Measurements from ENCODE around the gene L1CAM. TPM values are rescaled to one million over a fixed set of nuclear protein-coding genes. Genes with fewer than 3 reads are reported as not detected.

Gene L1CAM
- total RNA-seq, 2 donors from 2014 or later = 6.3 to 7.0 TPM

DNA sequence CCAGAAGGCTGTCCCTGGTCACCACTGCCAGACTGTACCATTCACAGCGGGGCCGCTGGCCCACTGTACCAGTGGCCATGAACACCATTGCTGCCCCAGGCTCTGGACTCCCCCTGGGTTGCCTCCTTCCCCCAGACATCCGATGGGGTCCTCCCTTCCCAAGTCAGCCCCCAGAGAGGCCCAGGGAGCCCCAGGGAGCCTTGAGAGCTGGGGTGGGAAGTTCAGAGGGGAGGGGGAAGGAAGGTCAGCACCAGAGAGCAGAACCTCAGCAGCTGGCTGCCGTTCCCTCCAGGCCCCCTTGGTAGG, 40.5 kb upstream of the L1CAM start:
- H3K4me3 ChIP-seq = peak overlapping the region in 1 of 2 donors; percentile 64
- H3K9me3 ChIP-seq = no peaks in the 10 kb centered on the region
- peaks cover 19% of the 10 kb centered on the region for H3K36me3 ChIP-seq
- H3K4me1 ChIP-seq = peaks cover 0 to 57% of the 10 kb centered on the region in 2 donors
- peak overlapping the region; percentile 90 for H3K27ac ChIP-seq
- no peak for DNase-seq (ENCODE audit: low spot score)
- TF ChIP-seq, protein P1, sequence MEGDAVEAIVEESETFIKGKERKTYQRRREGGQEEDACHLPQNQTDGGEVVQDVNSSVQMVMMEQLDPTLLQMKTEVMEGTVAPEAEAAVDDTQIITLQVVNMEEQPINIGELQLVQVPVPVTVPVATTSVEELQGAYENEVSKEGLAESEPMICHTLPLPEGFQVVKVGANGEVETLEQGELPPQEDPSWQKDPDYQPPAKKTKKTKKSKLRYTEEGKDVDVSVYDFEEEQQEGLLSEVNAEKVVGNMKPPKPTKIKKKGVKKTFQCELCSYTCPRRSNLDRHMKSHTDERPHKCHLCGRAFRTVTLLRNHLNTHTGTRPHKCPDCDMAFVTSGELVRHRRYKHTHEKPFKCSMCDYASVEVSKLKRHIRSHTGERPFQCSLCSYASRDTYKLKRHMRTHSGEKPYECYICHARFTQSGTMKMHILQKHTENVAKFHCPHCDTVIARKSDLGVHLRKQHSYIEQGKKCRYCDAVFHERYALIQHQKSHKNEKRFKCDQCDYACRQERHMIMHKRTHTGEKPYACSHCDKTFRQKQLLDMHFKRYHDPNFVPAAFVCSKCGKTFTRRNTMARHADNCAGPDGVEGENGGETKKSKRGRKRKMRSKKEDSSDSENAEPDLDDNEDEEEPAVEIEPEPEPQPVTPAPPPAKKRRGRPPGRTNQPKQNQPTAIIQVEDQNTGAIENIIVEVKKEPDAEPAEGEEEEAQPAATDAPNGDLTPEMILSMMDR (IDR thresholded peaks at IDR 0.05) = no peak
- H3K27me3 ChIP-seq = no peaks in the 10 kb centered on the region

DNA sequence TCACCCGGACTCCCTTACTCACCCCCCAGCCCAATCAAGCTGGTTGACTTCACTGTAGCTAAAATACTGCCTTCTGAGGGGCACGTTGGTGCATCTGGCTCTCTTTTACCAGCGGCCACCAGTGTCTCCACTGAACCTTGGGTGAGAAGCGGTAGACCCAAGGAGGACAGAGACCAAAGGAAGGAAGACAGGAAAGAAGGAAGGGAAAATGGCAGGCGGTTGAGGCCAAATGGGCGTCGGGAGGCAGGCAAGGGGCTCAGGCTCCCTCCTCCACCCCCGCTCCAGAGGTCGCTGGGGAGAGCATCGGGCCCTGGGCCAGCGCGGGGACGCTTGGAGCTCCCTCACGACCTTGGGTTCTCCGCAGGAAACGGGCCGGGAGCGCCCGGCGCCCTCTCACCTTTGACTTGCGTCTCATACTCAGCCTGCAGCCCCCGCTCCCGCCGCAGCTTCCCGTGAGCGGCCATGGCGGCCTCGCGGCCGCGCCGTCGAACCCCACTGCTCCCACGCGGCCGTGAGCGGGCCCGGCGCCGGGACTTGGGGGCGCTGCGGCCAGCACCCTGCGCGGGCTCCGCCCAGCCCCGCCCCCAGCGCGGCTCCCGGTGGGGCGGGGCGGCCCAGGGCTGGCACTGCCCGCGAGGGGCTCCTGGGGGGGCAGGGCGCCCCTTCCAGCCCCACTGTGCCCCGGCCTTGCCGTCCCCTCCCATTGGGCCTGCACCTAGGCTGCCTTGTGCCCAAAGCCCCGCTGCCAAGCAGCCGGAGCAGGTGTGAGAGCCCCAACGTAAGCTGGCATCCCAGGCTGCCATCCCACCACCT, 40.0 kb upstream of the L1CAM start, which contains the start of gene ARHGAP4:
TSS of gene ARHGAP4 (minus strand) at position 526 of the 813 bp plus-strand sequence. CDS start at position 464, 62 bp downstream.
- peaks cover 0 to 60% of the 10 kb centered on the region in 2 donors for H3K4me1 ChIP-seq
- H3K27me3 ChIP-seq = no peaks in the 10 kb centered on the region
- H3K36me3 ChIP-seq = peaks cover 14% of the 10 kb centered on the region
- DNase-seq (ENCODE audit: low spot score) = no peak
- H3K4me3 ChIP-seq = peak within 1 kb of the TSS; percentile 41 to 64
- H3K27ac ChIP-seq = peak within 1 kb of the TSS; percentile 90
- TF ChIP-seq, protein P1 (IDR thresholded peaks at IDR 0.05) = no peak
- H3K9me3 ChIP-seq = no peaks in the 10 kb centered on the region

DNA sequence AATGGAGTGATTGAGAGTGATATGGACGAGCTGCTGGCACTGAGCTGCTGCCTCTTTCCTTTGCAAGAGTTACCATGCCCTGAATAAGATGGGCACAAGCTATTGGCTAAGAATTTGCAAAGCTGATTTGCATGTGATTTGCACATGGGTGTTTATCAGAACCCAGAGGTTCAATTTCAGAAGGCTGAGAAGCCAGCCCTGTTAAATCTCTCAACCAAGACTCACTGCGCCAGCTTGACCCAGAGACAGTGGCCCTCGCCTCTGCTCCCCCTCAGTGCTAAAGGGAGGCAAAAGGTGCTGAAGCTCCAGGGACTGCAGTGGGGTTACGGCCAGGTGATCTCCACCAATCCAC, 39.4 kb upstream of the L1CAM start:
- Histone ChIP-seq H3K4me3 (peak overlapping the region in 1 of 2 donors; percentile 64), H3K27me3 (no peaks in the 10 kb centered on the region), H3K27ac (peak overlapping the region; percentile 21 to 90), H3K9me3 (no peaks in the 10 kb centered on the region), H3K36me3 (peaks cover 8% of the 10 kb centered on the region), H3K4me1 (peaks cover 0 to 60% of the 10 kb centered on the region in 2 donors)
- TF ChIP-seq, protein P1 (IDR thresholded peaks at IDR 0.05) = no peak
- no peak for DNase-seq (ENCODE audit: low spot score)

DNA sequence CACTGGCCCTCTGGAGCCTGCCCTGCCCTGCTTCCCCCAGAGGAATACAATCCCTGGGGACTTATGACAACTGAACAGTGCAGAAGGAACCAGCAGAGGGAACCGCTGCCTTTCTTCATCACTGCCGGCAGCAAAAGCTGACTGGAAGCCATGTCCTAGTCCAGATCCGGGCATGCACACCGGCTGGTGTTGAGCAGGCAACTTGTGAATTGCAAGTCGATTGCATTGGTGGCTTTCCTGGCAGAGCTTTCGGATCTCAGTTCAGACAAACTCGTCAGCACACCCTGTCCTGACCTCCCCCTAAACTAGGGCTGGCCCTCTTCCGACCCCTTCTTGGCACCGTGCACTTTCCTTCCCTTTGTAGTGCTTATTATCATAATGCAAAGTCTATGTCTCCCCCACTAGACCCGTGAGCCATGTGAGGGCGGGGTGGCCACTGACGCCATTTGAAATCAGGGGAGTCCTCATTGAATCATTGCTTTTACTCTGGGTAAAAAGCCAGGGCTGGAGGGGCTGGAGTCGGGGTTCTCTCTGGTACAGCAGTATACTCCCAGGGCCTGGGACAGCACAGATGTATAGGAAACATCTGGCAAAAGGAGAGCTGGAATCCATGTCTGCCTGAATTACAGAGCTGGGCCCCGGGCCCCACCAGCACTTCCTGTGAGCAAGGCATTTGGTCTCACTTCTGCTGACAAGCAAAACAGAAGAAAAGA, 38.3 kb upstream of the L1CAM start:
- no peak for DNase-seq (ENCODE audit: low spot score)
- H3K9me3 ChIP-seq = no peaks in the 10 kb centered on the region

DNA sequence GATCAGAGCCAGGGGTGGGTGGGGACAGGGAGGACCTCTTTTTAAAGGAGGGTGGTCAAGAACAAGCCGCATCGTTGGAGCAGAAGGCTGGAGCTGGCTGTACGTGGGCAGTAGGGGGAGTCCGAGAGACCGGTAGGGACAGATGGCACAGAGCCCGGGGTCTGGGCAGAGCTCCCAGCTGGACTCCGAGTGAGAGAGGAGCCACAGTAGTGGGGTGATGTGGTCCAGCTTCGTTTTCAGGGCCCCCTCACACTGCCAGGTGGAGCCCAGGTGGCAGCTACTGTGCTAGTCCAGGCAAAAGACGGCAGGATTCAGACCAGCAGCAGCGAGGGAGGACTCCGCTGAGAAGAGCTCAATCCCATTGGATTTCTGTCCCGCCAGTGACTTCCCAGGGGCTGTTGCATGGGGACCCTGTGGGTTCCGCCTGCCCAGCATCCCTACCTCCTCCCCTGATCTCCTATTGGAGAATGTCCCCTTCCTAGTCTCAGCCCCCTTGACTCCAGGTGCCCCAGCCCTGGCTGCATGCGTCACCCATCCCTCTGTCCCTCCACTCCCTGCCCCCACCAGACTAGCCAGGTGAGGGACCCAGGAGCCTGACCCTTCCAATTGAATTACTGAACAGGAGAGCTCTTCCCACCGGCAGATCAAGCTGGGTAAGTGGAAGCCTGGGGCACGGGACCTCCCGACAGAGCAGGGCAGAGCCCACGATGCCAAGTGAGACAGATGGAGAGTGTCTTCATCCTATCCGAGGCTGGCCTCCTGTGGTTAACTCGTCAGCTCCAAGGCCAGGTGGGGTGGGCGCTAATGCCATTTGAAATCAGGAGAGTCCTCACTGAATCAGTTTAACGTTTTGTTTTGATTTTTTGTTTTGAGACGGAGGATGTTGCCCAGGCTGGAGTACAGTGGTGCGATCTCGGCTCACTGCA, 37.2 kb upstream of the L1CAM start:
- Histone ChIP-seq H3K27ac (peak overlapping the region in 1 of 2 donors; percentile 36), H3K27me3 (no peaks in the 10 kb centered on the region), H3K4me3 (no peak overlapping the region), H3K9me3 (no peaks in the 10 kb centered on the region), H3K4me1 (peaks cover 0 to 49% of the 10 kb centered on the region in 2 donors), H3K36me3 (no peaks in the 10 kb centered on the region)
- TF ChIP-seq, protein P1 (IDR thresholded peaks at IDR 0.05) = peak; percentile 45 to 65
- DNase-seq (ENCODE audit: low spot score) = peak; percentile 75

More for the DNA sequence above, 38.3 kb upstream of the L1CAM start:
- TF ChIP-seq, protein P1 (IDR thresholded peaks at IDR 0.05) = peak in 1 of 2 donors; percentile 43
- Histone ChIP-seq H3K4me3 (no peak overlapping the region), H3K27ac (peak overlapping the region; percentile 9 to 11), H3K4me1 (peaks cover 0 to 58% of the 10 kb centered on the region in 2 donors), H3K36me3 (no peaks in the 10 kb centered on the region), H3K27me3 (no peaks in the 10 kb centered on the region)
